MM.1S (cell line): ENCODE measurements around the gene SPEM2.

Experiments used
- EZH2 ChIP-seq: fragments of 300-600 bp; sonication (generic); optimal IDR thresholded peaks from 2 replicates; pipeline ENCODE3; 2017; ENCODE audit warnings: low read depth, mild to moderate bottlenecking, antibody characterized with exemption, low read length, mixed read lengths
- TF ChIP-seq, protein P1 (sequence below): fragments of 300-600 bp; sonication (generic); IDR thresholded peaks from 2 replicates; pipeline ENCODE4 v1.5.1; 2016; ENCODE audit warnings: antibody characterized with exemption, low read length, mixed read lengths

- TF ChIP-seq, protein P1, sequence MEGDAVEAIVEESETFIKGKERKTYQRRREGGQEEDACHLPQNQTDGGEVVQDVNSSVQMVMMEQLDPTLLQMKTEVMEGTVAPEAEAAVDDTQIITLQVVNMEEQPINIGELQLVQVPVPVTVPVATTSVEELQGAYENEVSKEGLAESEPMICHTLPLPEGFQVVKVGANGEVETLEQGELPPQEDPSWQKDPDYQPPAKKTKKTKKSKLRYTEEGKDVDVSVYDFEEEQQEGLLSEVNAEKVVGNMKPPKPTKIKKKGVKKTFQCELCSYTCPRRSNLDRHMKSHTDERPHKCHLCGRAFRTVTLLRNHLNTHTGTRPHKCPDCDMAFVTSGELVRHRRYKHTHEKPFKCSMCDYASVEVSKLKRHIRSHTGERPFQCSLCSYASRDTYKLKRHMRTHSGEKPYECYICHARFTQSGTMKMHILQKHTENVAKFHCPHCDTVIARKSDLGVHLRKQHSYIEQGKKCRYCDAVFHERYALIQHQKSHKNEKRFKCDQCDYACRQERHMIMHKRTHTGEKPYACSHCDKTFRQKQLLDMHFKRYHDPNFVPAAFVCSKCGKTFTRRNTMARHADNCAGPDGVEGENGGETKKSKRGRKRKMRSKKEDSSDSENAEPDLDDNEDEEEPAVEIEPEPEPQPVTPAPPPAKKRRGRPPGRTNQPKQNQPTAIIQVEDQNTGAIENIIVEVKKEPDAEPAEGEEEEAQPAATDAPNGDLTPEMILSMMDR, result no peak
- no peak for TF ChIP-seq EZH2
Observed at GRCh38 chr17:7392696-7393612, 32.5 kb upstream of the SPEM2 start.
